PC-3 (cell line): ENCODE data around the gene MBD3L5. TPM values are rescaled to one million over a fixed set of nuclear protein-coding genes. Genes with fewer than 3 reads are reported as not detected.
A peak's percentile ranks its signal among the peaks of the same experiment; 100 is the strongest.

Source experiments
- ATAC-seq: fragments of 200-7000 bp; cut with Tn5 transposase; 2 replicates; pipeline ENCODE4 v1.9.1; 2020; ENCODE audit warnings: mild to moderate bottlenecking, moderate library complexity
- BruUV-seq: library from RNA; stranded (reverse); fragments of 400-500 nt; replicated peaks from 2 replicates; lab custom pipeline; 2021; lab: Mats Ljungman, UMichigan
- CTCF ChIA-PET: fragments of 300-600 bp; sonication (Branson Sonifier 250); formaldehyde crosslinking; loops from one replicate; lab custom pipeline; 2022; ENCODE audit warnings: antibody characterized with exemption; lab: Charles Lee
- POLR2A ChIA-PET: fragments of 300-600 bp; sonication (Branson Sonifier 250); formaldehyde crosslinking; loops from one replicate; lab custom pipeline; 2022; ENCODE audit warnings: antibody characterized with exemption; ENCODE audit not compliant: unreplicated experiment; lab: Charles Lee
- DNase-seq: peaks from one replicate; pipeline ENCODE4 v3.0.0-alpha.2; 2015
- H2AFZ ChIP-seq: fragments of 300-600 bp; sonication (generic); 2 replicates; pipeline ENCODE4 v1.6.0; 2016; ENCODE audit warnings: antibody characterized with exemption, low read length
- H3F3A ChIP-seq: fragments of 300-600 bp; sonication (generic); one replicate; pipeline ENCODE4 v1.6.0; 2017; ENCODE audit warnings: antibody characterized with exemption, low read length, control low read depth, mild to moderate bottlenecking; ENCODE audit not compliant: unreplicated experiment
- H3K27ac ChIP-seq: fragments of 300-600 bp; sonication (generic); 2 replicates; pipeline ENCODE4 v1.5.1; 2016; ENCODE audit warnings: mild to moderate bottlenecking, low read length
- H3K27me3 ChIP-seq: fragments of 300-600 bp; sonication (generic); 2 replicates; pipeline ENCODE4 v1.6.1; 2016; ENCODE audit warnings: low read length, mixed read lengths
- H3K36me3 ChIP-seq: fragments of 300-600 bp; sonication (generic); 2 replicates; pipeline ENCODE4 v1.6.1; 2016; ENCODE audit warnings: low read depth, mixed run types, low read length, mixed read lengths
- H3K4me1 ChIP-seq: fragments of 300-600 bp; sonication (generic); 2 replicates; pipeline ENCODE4 v1.5.1; 2016; ENCODE audit warnings: low read length; ENCODE audit not compliant: insufficient read depth
- H3K4me2 ChIP-seq: fragments of 300-600 bp; sonication (generic); 2 replicates; pipeline ENCODE4 v1.6.0; 2016; ENCODE audit warnings: low read length
- H3K4me3 ChIP-seq: fragments of 300-600 bp; sonication (generic); 2 replicates; pipeline ENCODE4 v1.5.1; 2016; ENCODE audit warnings: mild to moderate bottlenecking, low read length, mixed read lengths
- H3K79me2 ChIP-seq: fragments of 300-600 bp; sonication (generic); 2 replicates; pipeline ENCODE4 v1.6.1; 2017; ENCODE audit warnings: low read length, mixed read lengths
- H3K9ac ChIP-seq: fragments of 300-600 bp; sonication (generic); 2 replicates; pipeline ENCODE4 v1.6.0; 2016; ENCODE audit warnings: mild to moderate bottlenecking, low read length
- H3K9me2 ChIP-seq: fragments of 300-600 bp; sonication (generic); replicated peaks from 2 replicates; pipeline ENCODE4 v1.6.1; 2016; ENCODE audit warnings: mixed run types, low read length, mixed read lengths
- H3K9me3 ChIP-seq: fragments of 300-600 bp; sonication (generic); 2 replicates; pipeline ENCODE4 v1.6.1; 2016; ENCODE audit warnings: low read length, mixed read lengths
- H4K20me1 ChIP-seq: fragments of 300-600 bp; sonication (generic); 2 replicates; pipeline ENCODE4 v1.6.1; 2016; ENCODE audit warnings: low read length, mixed read lengths
- CTCF ChIP-seq: fragments of 300-600 bp; sonication (generic); conservative IDR thresholded peaks from 2 replicates; pipeline ENCODE4 v1.5.1; 2017; ENCODE audit warnings: antibody characterized with exemption, low read depth, mild to moderate bottlenecking, low read length
- EZH2 ChIP-seq: fragments of 300-600 bp; sonication (generic); IDR thresholded peaks from one replicate; pipeline ENCODE4 v1.6.1; 2017; ENCODE audit warnings: antibody characterized with exemption, mild to moderate bottlenecking, low read length; ENCODE audit not compliant: unreplicated experiment
- EZH2phosphoT487 ChIP-seq: fragments of 300-600 bp; sonication (generic); IDR thresholded peaks from 2 replicates; pipeline ENCODE4 v1.6.1; 2018; ENCODE audit warnings: mild to moderate bottlenecking, antibody characterized with exemption, low read length, borderline replicate concordance
- intact Hi-C: fragments of 100-400 bp; cut with micrococcal nuclease; formaldehyde crosslinking; loops from 2 replicates; pipeline ENCODE4 v1.9.0; 2023
- total RNA-seq: library from RNA; depleted of rRNA; stranded (reverse); fragments of >200 nt; gene quantifications from 2 replicates; pipeline ENCODE4 v1.2.3, GENCODE V29; 2014

MBD3L5 gene
- total RNA-seq, 1 experiment from 2014 or later = not detected

DNA sequence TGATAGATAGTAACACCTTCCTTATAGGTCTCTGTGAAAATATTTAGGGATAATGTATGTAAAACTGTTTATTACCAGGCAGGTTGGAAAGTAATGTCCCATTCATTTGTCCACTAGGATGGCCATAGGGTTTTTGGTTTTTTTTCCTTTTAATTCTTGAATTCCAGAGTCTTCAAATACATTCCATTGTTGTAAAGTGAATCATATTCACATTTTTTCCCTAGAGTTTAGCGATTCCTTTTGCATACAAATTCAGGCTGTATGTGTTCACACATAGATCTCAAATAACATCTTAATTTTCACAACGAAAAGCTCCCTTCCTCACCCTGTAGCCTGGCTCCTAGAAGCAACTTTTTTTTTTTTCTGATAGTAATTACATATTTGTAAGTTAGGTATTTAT is 37.3 kb downstream of the MBD3L5 start:
- CTCF ChIA-PET = no interaction called here
- Histone ChIP-seq H4K20me1 (no peaks in the 10 kb centered on the region), H3K4me2 (no peak overlapping the region), H2AFZ (no peak overlapping the region), H3K9me2 (no peaks in the 10 kb centered on the region), H3K4me3 (no peak overlapping the region), H3K9me3 (no peaks in the 10 kb centered on the region), H3K36me3 (peaks cover 13% of the 10 kb centered on the region), H3K79me2 (peaks cover 18% of the 10 kb centered on the region), H3F3A (no peaks in the 10 kb centered on the region), H3K27me3 (no peaks in the 10 kb centered on the region), H3K27ac (no peak overlapping the region), H3K9ac (no peak overlapping the region), H3K4me1 (peaks cover 6% of the 10 kb centered on the region; the same call in 1 of the 2 replicates)
- intact Hi-C loops = no loop called here
- no TSS peak for BruUV-seq
- ATAC-seq = no peak
- POLR2A ChIA-PET = interaction anchor here (0.6 kb wide), 1 partner anchor 34 kb away, joined by 3 read pairs; no protein-coding TSS in a partner anchor
- DNase-seq = no peak
- TF ChIP-seq EZH2phosphoT487 = no peak
- no peak for TF ChIP-seq EZH2
- TF ChIP-seq CTCF = no peak

- peaks cover 18% of the 10 kb centered on the region for H3K79me2 ChIP-seq
- H3K4me1 ChIP-seq = peaks cover 6% of the 10 kb centered on the region; the same call in 1 of the 2 replicates
- peak overlapping the region; percentile 62 for H2AFZ ChIP-seq
- no peak for DNase-seq
- CTCF ChIA-PET = no interaction called here
- H3K9me3 ChIP-seq = no peaks in the 10 kb centered on the region
- intact Hi-C loops = no loop called here
- no peaks in the 10 kb centered on the region for H3F3A ChIP-seq
- peaks cover 19% of the 10 kb centered on the region for H3K36me3 ChIP-seq
- H3K4me2 ChIP-seq = peak overlapping the region; percentile 29
- ATAC-seq = no peak
- H3K4me3 ChIP-seq = peak overlapping the region; percentile 33; the same call in 1 of the 2 replicates
- no peaks in the 10 kb centered on the region for H4K20me1 ChIP-seq
- H3K27ac ChIP-seq = no peak overlapping the region
- H3K9me2 ChIP-seq = no peaks in the 10 kb centered on the region
- BruUV-seq = no TSS peak
- TF ChIP-seq CTCF (no peak), EZH2phosphoT487 (no peak), EZH2 (no peak)
- H3K27me3 ChIP-seq = no peaks in the 10 kb centered on the region
- no peak overlapping the region for H3K9ac ChIP-seq
- POLR2A ChIA-PET = interaction anchor here (0.7 to 1.2 kb wide), 3 partner anchors 31 to 731 kb away, joined by 7 to 16 read pairs (median 10); no protein-coding TSS in a partner anchor
Observed at GRCh38 chr19:7068599-7068998, 38.2 kb downstream of the MBD3L5 start.
